ENCODE results near the gene PEX12. TPM values are rescaled to one million over a fixed set of nuclear protein-coding genes. Genes with fewer than 3 reads are reported as not detected.
A peak's percentile ranks its signal among the peaks of the same experiment; 100 is the strongest.
"Not testable (repeated sequence)": the region's sequence is repeated elsewhere in the genome, so short reads cannot be mapped to it uniquely, and the experiment has no call there.

PEX12 gene
- total RNA-seq, 2 donors from 2014 or later = 8.7 to 8.9 TPM

GRCh38 chr17:35616536-35616935 is 38.2 kb upstream of the PEX12 start:
- Histone ChIP-seq H3K27ac (no peak overlapping the region), H3K27me3 (no peaks in the 10 kb centered on the region), H3K4me3 (no peak overlapping the region), H3K36me3 (no peaks in the 10 kb centered on the region), H3K4me1 (peaks cover 0 to 15% of the 10 kb centered on the region in 2 donors), H3K9me3 (no peaks in the 10 kb centered on the region)
- no peak for DNase-seq (ENCODE audit: low spot score)
- TF ChIP-seq, protein P1, sequence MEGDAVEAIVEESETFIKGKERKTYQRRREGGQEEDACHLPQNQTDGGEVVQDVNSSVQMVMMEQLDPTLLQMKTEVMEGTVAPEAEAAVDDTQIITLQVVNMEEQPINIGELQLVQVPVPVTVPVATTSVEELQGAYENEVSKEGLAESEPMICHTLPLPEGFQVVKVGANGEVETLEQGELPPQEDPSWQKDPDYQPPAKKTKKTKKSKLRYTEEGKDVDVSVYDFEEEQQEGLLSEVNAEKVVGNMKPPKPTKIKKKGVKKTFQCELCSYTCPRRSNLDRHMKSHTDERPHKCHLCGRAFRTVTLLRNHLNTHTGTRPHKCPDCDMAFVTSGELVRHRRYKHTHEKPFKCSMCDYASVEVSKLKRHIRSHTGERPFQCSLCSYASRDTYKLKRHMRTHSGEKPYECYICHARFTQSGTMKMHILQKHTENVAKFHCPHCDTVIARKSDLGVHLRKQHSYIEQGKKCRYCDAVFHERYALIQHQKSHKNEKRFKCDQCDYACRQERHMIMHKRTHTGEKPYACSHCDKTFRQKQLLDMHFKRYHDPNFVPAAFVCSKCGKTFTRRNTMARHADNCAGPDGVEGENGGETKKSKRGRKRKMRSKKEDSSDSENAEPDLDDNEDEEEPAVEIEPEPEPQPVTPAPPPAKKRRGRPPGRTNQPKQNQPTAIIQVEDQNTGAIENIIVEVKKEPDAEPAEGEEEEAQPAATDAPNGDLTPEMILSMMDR (IDR thresholded peaks at IDR 0.05) = no peak

- H3K27me3 ChIP-seq = no peaks in the 10 kb centered on the region
- H3K9me3 ChIP-seq = no peaks in the 10 kb centered on the region
- no peak overlapping the region for H3K4me3 ChIP-seq
- TF ChIP-seq, protein P1 (IDR thresholded peaks at IDR 0.05) = no peak
- no peak overlapping the region for H3K27ac ChIP-seq
- DNase-seq (ENCODE audit: low spot score) = no peak
- peaks cover 0 to 11% of the 10 kb centered on the region in 2 donors for H3K4me1 ChIP-seq
- peaks cover 14% of the 10 kb centered on the region for H3K36me3 ChIP-seq
Observed at GRCh38 chr17:35614810-35615209, 36.4 kb upstream of the PEX12 start.

DNA sequence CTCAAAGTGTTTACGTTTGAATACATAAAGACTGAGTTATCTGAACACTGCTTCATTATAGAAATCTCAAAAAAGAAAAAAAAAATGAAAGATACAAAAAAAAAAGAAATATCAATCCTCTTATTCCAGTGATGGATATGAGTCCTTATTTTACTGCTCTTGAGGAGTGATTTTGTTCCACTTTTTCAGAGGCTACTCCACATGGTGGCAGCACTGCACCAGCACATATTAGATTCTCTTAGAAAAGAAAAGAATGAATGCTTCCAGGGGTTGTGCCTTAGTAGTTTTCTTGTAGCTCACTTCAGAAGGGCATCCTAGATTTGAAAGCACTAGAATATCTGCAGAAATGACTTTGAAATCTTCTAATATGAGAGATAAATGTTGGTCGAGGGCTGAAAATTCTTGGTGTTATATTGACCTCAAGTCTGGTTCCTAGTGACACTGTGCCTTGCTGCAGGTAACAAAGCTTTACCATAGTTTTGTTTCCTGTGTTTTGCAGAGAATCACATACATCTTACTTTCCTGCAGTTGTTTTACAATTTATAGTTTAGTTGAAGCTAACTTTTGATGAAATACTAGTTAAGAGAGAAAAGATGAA is 34.7 kb upstream of the PEX12 start:
- Histone ChIP-seq H3K36me3 (peaks cover 26% of the 10 kb centered on the region), H3K9me3 (no peaks in the 10 kb centered on the region), H3K27ac (no peak overlapping the region), H3K4me1 (peaks cover 0 to 11% of the 10 kb centered on the region in 2 donors), H3K4me3 (no peak overlapping the region), H3K27me3 (no peaks in the 10 kb centered on the region)
- TF ChIP-seq, protein P1 (IDR thresholded peaks at IDR 0.05) = peak; percentile 26 to 69
- DNase-seq (ENCODE audit: low spot score) = no peak

GRCh38 chr17:35610746-35611145 is 32.4 kb upstream of the PEX12 start:
- not testable (repeated sequence) for DNase-seq (ENCODE audit: low spot score); H3K4me3 ChIP-seq; H3K27me3 ChIP-seq; H3K4me1 ChIP-seq; H3K9me3 ChIP-seq; H3K27ac ChIP-seq
- H3K36me3 ChIP-seq = peaks cover 48% of the 10 kb centered on the region

DNA sequence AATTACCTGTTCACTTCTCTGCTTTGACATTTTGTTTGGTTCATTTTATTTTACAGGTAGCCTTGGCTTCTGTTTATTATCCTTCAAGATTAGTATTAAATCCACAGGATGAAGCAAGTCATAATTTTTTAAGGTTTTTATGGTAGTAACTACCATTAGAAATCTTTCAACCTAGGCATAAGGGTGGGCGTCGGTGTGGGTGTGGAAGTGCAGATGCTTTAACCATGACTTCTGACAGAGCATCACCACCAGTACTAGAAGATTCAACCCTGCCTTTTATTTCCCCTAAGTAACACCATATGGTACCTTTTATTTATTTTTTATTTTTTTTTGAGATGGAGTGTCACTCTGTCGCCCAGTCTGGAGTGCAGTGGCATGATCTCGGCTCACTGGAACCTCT is 31.5 kb upstream of the PEX12 start:
- peaks cover 50% of the 10 kb centered on the region for H3K36me3 ChIP-seq
- no peaks in the 10 kb centered on the region for H3K9me3 ChIP-seq
- no peak overlapping the region for H3K27ac ChIP-seq
- DNase-seq (ENCODE audit: low spot score) = no peak
- no peak overlapping the region for H3K4me3 ChIP-seq
- H3K4me1 ChIP-seq = no peaks in the 10 kb centered on the region
- H3K27me3 ChIP-seq = no peaks in the 10 kb centered on the region
- TF ChIP-seq, protein P1 (IDR thresholded peaks at IDR 0.05) = no peak

GRCh38 chr17:35607239-35607847 is 29.0 kb upstream of the PEX12 start:
- no peak for DNase-seq (ENCODE audit: low spot score)
- Histone ChIP-seq H3K4me1 (no peaks in the 10 kb centered on the region), H3K36me3 (peaks cover 50% of the 10 kb centered on the region), H3K27me3 (no peaks in the 10 kb centered on the region), H3K4me3 (no peak overlapping the region), H3K27ac (no peak overlapping the region), H3K9me3 (no peaks in the 10 kb centered on the region)
- TF ChIP-seq, protein P1 (IDR thresholded peaks at IDR 0.05) = no peak
